ENCODE measurements around the gene TBC1D2.

TBC1D2 gene

GRCh38 chr9:98201102-98201501 is 54.3 kb downstream of the TBC1D2 start:
- Histone ChIP-seq H3K27ac (no peak overlapping the region), H3K4me1 (peaks cover 0 to 7% (median 0%) of the 10 kb centered on the region in 4 donors), H3K9me3 (no peaks in the 10 kb centered on the region), H3K27me3 (no peaks in the 10 kb centered on the region), H3K4me3 (no peak overlapping the region), H3K36me3 (peaks cover 0 to 31% (median 14%) of the 10 kb centered on the region in 3 donors)
- TF ChIP-seq CTCF (IDR thresholded peaks at IDR 0.05): no peak
- intact Hi-C loops (cut with DNase I; ENCODE audit: low total_unique reads): no loop called here
- DNase-seq: no peak

GRCh38 chr9:98199388-98200033 is 55.9 kb downstream of the TBC1D2 start:
- no peaks in the 10 kb centered on the region for H3K4me1 ChIP-seq
- no peak for TF ChIP-seq CTCF (IDR thresholded peaks at IDR 0.05)
- no peaks in the 10 kb centered on the region for H3K9me3 ChIP-seq
- H3K27me3 ChIP-seq: no peaks in the 10 kb centered on the region
- peaks cover 0 to 31% (median 14%) of the 10 kb centered on the region in 3 donors for H3K36me3 ChIP-seq
- H3K4me3 ChIP-seq: no peak overlapping the region
- intact Hi-C loops (cut with DNase I; ENCODE audit: low total_unique reads): no loop called here
- DNase-seq: no peak
- no peak overlapping the region for H3K27ac ChIP-seq

- H3K36me3 ChIP-seq: peaks cover 0 to 19% (median 7%) of the 10 kb centered on the region in 3 donors
- peaks cover 0 to 21% (median 10%) of the 10 kb centered on the region in 4 donors for H3K4me1 ChIP-seq
- H3K4me3 ChIP-seq: no peak overlapping the region
- no peaks in the 10 kb centered on the region for H3K9me3 ChIP-seq
- TF ChIP-seq CTCF (IDR thresholded peaks at IDR 0.05): no peak
- intact Hi-C loops (cut with DNase I; ENCODE audit: low total_unique reads): no loop called here
- H3K27me3 ChIP-seq: no peaks in the 10 kb centered on the region
- no peak overlapping the region for H3K27ac ChIP-seq
- DNase-seq: no peak
These were observed 59.8 kb downstream of the TBC1D2 start for GRCh38 chr9:98195671-98196070.

GRCh38 chr9:98193336-98193944 is 62.0 kb downstream of the TBC1D2 start:
- no peaks in the 10 kb centered on the region for H3K27me3 ChIP-seq
- H3K9me3 ChIP-seq: no peaks in the 10 kb centered on the region
- peaks cover 0 to 21% (median 10%) of the 10 kb centered on the region in 4 donors for H3K4me1 ChIP-seq
- H3K36me3 ChIP-seq: peaks cover 0 to 3% (median 0%) of the 10 kb centered on the region in 3 donors
- peak overlapping the region; percentile 55 to 86 for H3K4me3 ChIP-seq
- DNase-seq: no peak
- intact Hi-C loops (cut with DNase I; ENCODE audit: low total_unique reads): no loop called here
- no peak for TF ChIP-seq CTCF (IDR thresholded peaks at IDR 0.05)
- peak overlapping the region; percentile 34 to 39 for H3K27ac ChIP-seq

GRCh38 chr9:98192503-98193335 is 62.7 kb downstream of the TBC1D2 start, which contains the start of gene CORO2A:
Gene CORO2A (minus strand): TSS chr9:98192637. CDS start chr9:98157660, 34,977 bp downstream.
- intact Hi-C loops (cut with DNase I; ENCODE audit: low total_unique reads): no loop called here
- TF ChIP-seq CTCF (IDR thresholded peaks at IDR 0.05): peak in 1 of 2 experiments; percentile 15
- Histone ChIP-seq H3K9me3 (no peaks in the 10 kb centered on the region), H3K4me3 (peak within 1 kb of the TSS; percentile 55 to 86), H3K4me1 (peaks cover 0 to 21% (median 10%) of the 10 kb centered on the region in 4 donors), H3K27me3 (no peaks in the 10 kb centered on the region), H3K27ac (peak within 1 kb of the TSS; percentile 34 to 39), H3K36me3 (no peaks in the 10 kb centered on the region)
- peak; percentile 37 to 72 for DNase-seq
